PC-9 (cell line): ENCODE results near the gene CALB2. TPM values are rescaled to one million over a fixed set of nuclear protein-coding genes. Genes with fewer than 3 reads are reported as not detected.

Source experiments
- BruUV-seq: library from RNA; stranded (reverse); fragments of 400-500 nt; replicated peaks from 2 replicates; lab custom pipeline; 2021; lab: Mats Ljungman, UMichigan
- CTCF ChIA-PET: fragments of 300-600 bp; sonication (Branson Sonifier 250); formaldehyde crosslinking; loops from one replicate; lab custom pipeline; 2022; ENCODE audit warnings: antibody characterized with exemption; lab: Charles Lee
- POLR2A ChIA-PET: fragments of 300-600 bp; sonication (Branson Sonifier 250); formaldehyde crosslinking; loops from one replicate; lab custom pipeline; 2022; ENCODE audit warnings: antibody characterized with exemption; ENCODE audit not compliant: unreplicated experiment; lab: Charles Lee
- DNase-seq, 2 experiments: peaks; one replicate each; pipeline versions ENCODE4 v3.0.0 to v3.0.0-alpha.2; 2015 to 2022; ENCODE audit warnings: mixed read lengths in 1 of 2
- H2AFZ ChIP-seq: fragments of 200-600 bp; sonication (generic); 2 replicates; pipeline ENCODE4 v1.8.1; 2017; ENCODE audit warnings: antibody characterized with exemption
- H3F3A ChIP-seq: fragments of 200-600 bp; sonication (generic); 2 replicates; pipeline ENCODE4 v1.8.1; 2017; ENCODE audit warnings: antibody characterized with exemption, mild to moderate bottlenecking, low read depth; ENCODE audit not compliant: insufficient read depth
- H3K27ac ChIP-seq: fragments of 200-600 bp; sonication (generic); 2 replicates; pipeline ENCODE4 v1.6.1; 2016; ENCODE audit warnings: mixed run types
- H3K27me3 ChIP-seq: fragments of 200-600 bp; sonication (generic); 2 replicates; pipeline ENCODE4 v1.6.1; 2016; ENCODE audit warnings: low read depth, mixed run types; ENCODE audit not compliant: insufficient read depth
- H3K36me3 ChIP-seq: fragments of 200-600 bp; sonication (generic); 2 replicates; pipeline ENCODE4 v1.6.1; 2016; ENCODE audit warnings: low read depth, mixed run types
- H3K4me1 ChIP-seq: fragments of 200-600 bp; sonication (generic); replicated peaks from 2 replicates; pipeline ENCODE4 v1.6.1; 2016; ENCODE audit warnings: mixed run types; ENCODE audit not compliant: insufficient read depth
- H3K4me2 ChIP-seq: fragments of 200-600 bp; sonication (generic); 2 replicates; pipeline ENCODE4 v1.6.1; 2017; ENCODE audit warnings: mixed run types
- H3K4me3 ChIP-seq: fragments of 200-600 bp; sonication (generic); 2 replicates; pipeline ENCODE4 v1.6.1; 2016; ENCODE audit warnings: mixed run types
- H3K79me2 ChIP-seq: fragments of 200-600 bp; sonication (generic); 2 replicates; pipeline ENCODE4 v1.6.1; 2017; ENCODE audit warnings: low read depth, mixed run types
- H3K9me2 ChIP-seq: fragments of 200-600 bp; sonication (generic); 2 replicates; pipeline ENCODE4 v1.8.1; 2017; ENCODE audit warnings: mild to moderate bottlenecking; ENCODE audit not compliant: insufficient read depth
- H3K9me3 ChIP-seq: fragments of 200-600 bp; sonication (generic); 2 replicates; pipeline ENCODE4 v1.8.1; 2016; ENCODE audit warnings: low read depth; ENCODE audit not compliant: insufficient read depth
- H4K20me1 ChIP-seq: fragments of 200-600 bp; sonication (generic); 2 replicates; pipeline ENCODE4 v1.8.1; 2017; ENCODE audit not compliant: insufficient read depth
- CTCF ChIP-seq: fragments of 200-600 bp; sonication (generic); conservative IDR thresholded peaks from 2 replicates; pipeline ENCODE4 v1.6.1; 2017; ENCODE audit warnings: mixed run types, antibody characterized with exemption, mild to moderate bottlenecking, moderate library complexity
- EZH2 ChIP-seq: fragments of 200-600 bp; sonication (generic); IDR thresholded peaks from 2 replicates; pipeline ENCODE4 v1.8.0; 2017; ENCODE audit warnings: antibody characterized with exemption, low read depth
- intact Hi-C: fragments of 100-400 bp; cut with micrococcal nuclease; formaldehyde crosslinking; loops from one replicate; pipeline ENCODE4 v1.10.0; 2022; ENCODE audit not compliant: unreplicated experiment
- total RNA-seq: library from RNA; stranded (reverse); gene quantifications from 2 replicates; pipeline ENCODE4 v1.2.3, GENCODE V29; 2021

The CALB2 gene
- total RNA-seq, 1 experiment from 2014 or later, result 135 TPM

GRCh38 chr16:71439523-71439922 lies 81.0 kb downstream of the CALB2 start:
- no peak for DNase-seq
- Histone ChIP-seq H3K27ac (no peak overlapping the region), H3K36me3 (no peaks in the 10 kb centered on the region), H4K20me1 (no peaks in the 10 kb centered on the region), H3K4me3 (no peak overlapping the region), H3K4me2 (no peak overlapping the region), H3K9me3 (no peaks in the 10 kb centered on the region), H3K27me3 (peaks cover 29% of the 10 kb centered on the region), H3K4me1 (no peaks in the 10 kb centered on the region), H3F3A (no peaks in the 10 kb centered on the region), H3K79me2 (no peaks in the 10 kb centered on the region), H2AFZ (no peak overlapping the region), H3K9me2 (no peaks in the 10 kb centered on the region)
- TF ChIP-seq CTCF (no peak), EZH2 (no peak)
- ChIA-PET CTCF (no interaction called here), POLR2A (no interaction called here)
- intact Hi-C loops, result no loop called here
- no TSS peak for BruUV-seq

Other genes starting within 250 kb of the CALB2 start
- 25.9 and 31.0 TPM in 2 replicates for gene HYDIN, start 128.0 kb upstream of the CALB2 start, total RNA-seq
- 30.4 and 36.2 TPM in 2 replicates for gene CMTR2, start 69.3 kb upstream of the CALB2 start, total RNA-seq
- gene TLE7, start 83.3 kb downstream of the CALB2 start, total RNA-seq, result not detected in 2 replicates
- 6.9 and 7.9 TPM in 2 replicates for gene ZNF23, start 103.5 kb downstream of the CALB2 start, total RNA-seq
- 6.8 TPM in 2 replicates for gene ZNF19, start 130.6 kb downstream of the CALB2 start, total RNA-seq
- 2.4 and 3.1 TPM in 2 replicates for gene CHST4, start 167.7 kb downstream of the CALB2 start, total RNA-seq
- gene TAT, start 218.4 kb downstream of the CALB2 start, total RNA-seq, result 0.13 and 0.50 TPM in 2 replicates